Astrocyte of the cerebellum (primary cell): ENCODE results near the gene ANAPC16.
"Not testable (repeated sequence)": the region's sequence is repeated elsewhere in the genome, so short reads cannot be mapped to it uniquely, and the experiment has no call there.

Experiments used
- DNase-seq: peaks from one replicate; pipeline ENCODE4 v3.0.0-alpha.2; 2011; ENCODE audit warnings: low read depth
- H3K4me3 ChIP-seq: 2 replicates; pipeline ENCODE4 v1.5.1; 2011; ENCODE audit warnings: mild to moderate bottlenecking, low read depth, low read length, moderate library complexity
- CTCF ChIP-seq: IDR thresholded peaks from 2 replicates; pipeline ENCODE4 v1.5.1; 2012; ENCODE audit warnings: low read length, low read depth, moderate library complexity, mild to moderate bottlenecking; ENCODE audit errors: missing control alignments
- in situ Hi-C: cut with HindIII; loops from 2 replicates; pipeline ENCODE4 v1.10.0; 2017; ENCODE audit warnings: low sequenced_read_pairs

The ANAPC16 gene

GRCh38 chr10:72204724-72205123 lies 11.1 kb upstream of the ANAPC16 start:
- in situ Hi-C loops = no loop called here
- H3K4me3 ChIP-seq = no peak overlapping the region
- TF ChIP-seq CTCF = no peak
- no peak for DNase-seq

- in situ Hi-C loops = no loop called here
- no peak for DNase-seq
- no peak for TF ChIP-seq CTCF
- no peak overlapping the region for H3K4me3 ChIP-seq
Measured at GRCh38 chr10:72206511-72207229, 9.1 kb upstream of the ANAPC16 start.

GRCh38 chr10:72208526-72208925 lies 7.3 kb upstream of the ANAPC16 start:
- DNase-seq, in situ Hi-C loops, H3K4me3 ChIP-seq: not testable (repeated sequence)

GRCh38 chr10:72211381-72211780 lies 4.4 kb upstream of the ANAPC16 start:
- H3K4me3 ChIP-seq, DNase-seq, in situ Hi-C loops: not testable (repeated sequence)

GRCh38 chr10:72211832-72212231 lies 4.0 kb upstream of the ANAPC16 start:
- DNase-seq, in situ Hi-C loops, H3K4me3 ChIP-seq: not testable (repeated sequence)

- no peak for TF ChIP-seq CTCF
- no peak for DNase-seq
- H3K4me3 ChIP-seq = no peak overlapping the region
- in situ Hi-C loops = no loop called here
Measured at GRCh38 chr10:72218325-72218724, 2.5 kb downstream of the ANAPC16 start.

GRCh38 chr10:72218726-72219125 lies 2.9 kb downstream of the ANAPC16 start:
- no peak overlapping the region for H3K4me3 ChIP-seq
- no peak for DNase-seq
- no peak for TF ChIP-seq CTCF
- in situ Hi-C loops = no loop called here

- in situ Hi-C loops = no loop called here
- no peak for TF ChIP-seq CTCF
- H3K4me3 ChIP-seq = no peak overlapping the region
- no peak for DNase-seq
Measured at GRCh38 chr10:72219235-72219814, 3.5 kb downstream of the ANAPC16 start.
